ENCODE data around the gene MED17.

GRCh38 chr11:93841446-93841845, 57.4 kb downstream of the MED17 start:
- TF ChIP-seq CTCF (IDR thresholded peaks at IDR 0.05; ENCODE audit: poor library complexity, severe bottlenecking) (no peak), RAD21 (conservative IDR thresholded peaks at IDR 0.05) (no peak), REST (IDR thresholded peaks at IDR 0.05; ENCODE audit: borderline replicate concordance) (no peak), EZH2 (IDR thresholded peaks at IDR 0.05; ENCODE audit: borderline replicate concordance, insufficient read depth, low read length, poor library complexity, severe bottlenecking) (no peak), SMC3 (conservative IDR thresholded peaks at IDR 0.05; ENCODE audit: poor library complexity) (no peak)
